ENCODE measurements around the gene GKN2.

- TF ChIP-seq, protein P1, sequence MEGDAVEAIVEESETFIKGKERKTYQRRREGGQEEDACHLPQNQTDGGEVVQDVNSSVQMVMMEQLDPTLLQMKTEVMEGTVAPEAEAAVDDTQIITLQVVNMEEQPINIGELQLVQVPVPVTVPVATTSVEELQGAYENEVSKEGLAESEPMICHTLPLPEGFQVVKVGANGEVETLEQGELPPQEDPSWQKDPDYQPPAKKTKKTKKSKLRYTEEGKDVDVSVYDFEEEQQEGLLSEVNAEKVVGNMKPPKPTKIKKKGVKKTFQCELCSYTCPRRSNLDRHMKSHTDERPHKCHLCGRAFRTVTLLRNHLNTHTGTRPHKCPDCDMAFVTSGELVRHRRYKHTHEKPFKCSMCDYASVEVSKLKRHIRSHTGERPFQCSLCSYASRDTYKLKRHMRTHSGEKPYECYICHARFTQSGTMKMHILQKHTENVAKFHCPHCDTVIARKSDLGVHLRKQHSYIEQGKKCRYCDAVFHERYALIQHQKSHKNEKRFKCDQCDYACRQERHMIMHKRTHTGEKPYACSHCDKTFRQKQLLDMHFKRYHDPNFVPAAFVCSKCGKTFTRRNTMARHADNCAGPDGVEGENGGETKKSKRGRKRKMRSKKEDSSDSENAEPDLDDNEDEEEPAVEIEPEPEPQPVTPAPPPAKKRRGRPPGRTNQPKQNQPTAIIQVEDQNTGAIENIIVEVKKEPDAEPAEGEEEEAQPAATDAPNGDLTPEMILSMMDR (IDR thresholded peaks at IDR 0.05): no peak
- no peak for TF ChIP-seq EP300 (IDR thresholded peaks at IDR 0.05)
Observed at GRCh38 chr2:68964282-68964681, 11.6 kb upstream of the GKN2 start.

Measured in stomach (tissue), 4 donors.